GM19467 (cell line): ENCODE measurements around the gene BSND.

Experiments used
- ATAC-seq: cut with Tn5 transposase; IDR thresholded peaks from one replicate; pipeline ENCODE4 v1.9.1; 2021; ENCODE audit warnings: mild to moderate bottlenecking, moderate library complexity; ENCODE audit not compliant: unreplicated experiment

The BSND gene

DNA sequence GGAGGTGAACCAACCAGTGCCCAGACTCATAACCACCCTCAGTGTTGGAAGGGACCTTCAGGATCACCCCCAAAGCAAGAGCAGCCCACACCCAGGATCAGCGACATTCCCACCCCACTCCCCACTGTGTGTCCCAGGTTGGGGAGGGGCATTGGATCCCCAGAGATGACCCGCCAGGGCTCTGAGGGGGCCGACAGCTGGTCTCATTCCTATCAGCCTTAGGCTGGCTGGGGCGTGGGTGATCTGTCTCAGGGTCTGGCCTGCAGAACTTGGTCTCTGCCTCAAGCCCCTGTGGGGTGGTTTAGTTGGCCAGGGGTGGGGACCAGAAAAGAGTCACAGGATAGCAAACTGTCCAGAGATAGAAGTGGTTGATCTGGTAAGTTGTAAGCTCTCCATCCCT lies 7.8 kb upstream of the BSND start:
- no peak for ATAC-seq

DNA sequence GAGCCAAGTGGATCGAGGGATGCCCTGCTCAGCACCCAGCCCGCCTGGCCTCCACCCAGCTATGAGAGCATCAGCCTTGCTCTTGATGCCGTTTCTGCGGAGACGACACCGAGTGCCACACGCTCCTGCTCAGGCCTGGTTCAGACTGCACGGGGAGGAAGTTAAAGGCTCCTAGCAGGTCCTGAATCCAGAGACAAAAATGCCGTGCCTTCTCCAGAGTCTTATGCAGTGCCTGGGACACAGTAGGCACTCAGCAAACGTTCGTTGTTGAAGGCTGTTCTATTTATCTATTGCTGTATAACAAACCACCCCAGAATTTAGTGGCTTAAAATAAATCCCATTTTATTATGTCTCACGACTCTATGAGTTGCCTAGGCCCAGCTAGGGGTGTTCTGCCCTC lies 6.8 kb upstream of the BSND start:
- ATAC-seq = no peak

DNA sequence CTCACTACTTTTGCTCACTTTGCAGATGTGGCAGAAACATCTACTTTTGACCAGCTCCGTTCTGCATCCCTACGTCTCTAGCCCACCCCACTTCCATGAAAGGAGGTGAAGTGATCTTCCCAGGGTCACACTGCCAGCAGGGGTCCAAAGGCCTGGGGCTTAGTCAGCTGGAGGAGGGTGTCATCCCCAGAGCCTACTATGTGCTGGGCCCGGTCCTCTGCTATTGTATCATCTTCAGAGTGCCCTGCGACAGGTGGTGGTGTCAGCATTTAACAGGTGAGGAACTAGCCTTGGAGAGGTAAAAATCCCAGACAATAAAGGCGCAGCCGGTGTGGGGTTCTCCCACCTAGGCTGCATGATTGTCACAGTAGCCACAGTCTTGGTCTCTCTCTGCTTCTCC lies 5.6 kb upstream of the BSND start:
- ATAC-seq = no peak

DNA sequence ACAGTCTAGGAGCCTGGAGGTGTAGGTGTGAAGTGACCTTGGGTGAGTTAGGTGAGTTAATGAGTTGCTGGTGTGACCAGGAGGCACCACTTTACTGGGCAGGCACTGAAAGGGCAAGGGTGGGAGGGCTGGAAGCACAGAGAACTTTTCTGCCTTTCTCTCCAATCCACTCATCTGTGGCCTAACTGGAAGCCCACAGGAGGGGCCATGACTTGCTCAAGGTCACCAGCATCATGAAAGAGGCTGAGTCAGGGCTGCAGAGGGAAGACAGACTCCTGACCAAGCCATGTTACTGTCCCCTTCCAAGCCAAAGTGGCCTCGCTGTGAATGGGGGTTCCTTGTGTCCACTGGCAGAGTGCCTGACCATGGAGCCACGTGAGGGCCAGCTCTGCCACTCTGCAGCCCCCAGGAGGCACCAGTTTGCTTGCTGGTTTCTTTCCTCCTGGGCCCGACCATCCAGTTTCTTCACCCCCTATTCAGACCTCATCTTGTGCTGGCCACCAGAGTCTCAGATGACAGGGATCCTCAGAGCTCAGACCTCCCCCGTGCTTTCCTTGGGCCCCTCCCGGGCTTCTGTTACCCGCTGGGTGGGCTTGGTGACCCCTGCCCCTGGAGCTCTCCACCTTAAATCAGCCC lies 4.3 kb upstream of the BSND start:
- ATAC-seq = no peak

DNA sequence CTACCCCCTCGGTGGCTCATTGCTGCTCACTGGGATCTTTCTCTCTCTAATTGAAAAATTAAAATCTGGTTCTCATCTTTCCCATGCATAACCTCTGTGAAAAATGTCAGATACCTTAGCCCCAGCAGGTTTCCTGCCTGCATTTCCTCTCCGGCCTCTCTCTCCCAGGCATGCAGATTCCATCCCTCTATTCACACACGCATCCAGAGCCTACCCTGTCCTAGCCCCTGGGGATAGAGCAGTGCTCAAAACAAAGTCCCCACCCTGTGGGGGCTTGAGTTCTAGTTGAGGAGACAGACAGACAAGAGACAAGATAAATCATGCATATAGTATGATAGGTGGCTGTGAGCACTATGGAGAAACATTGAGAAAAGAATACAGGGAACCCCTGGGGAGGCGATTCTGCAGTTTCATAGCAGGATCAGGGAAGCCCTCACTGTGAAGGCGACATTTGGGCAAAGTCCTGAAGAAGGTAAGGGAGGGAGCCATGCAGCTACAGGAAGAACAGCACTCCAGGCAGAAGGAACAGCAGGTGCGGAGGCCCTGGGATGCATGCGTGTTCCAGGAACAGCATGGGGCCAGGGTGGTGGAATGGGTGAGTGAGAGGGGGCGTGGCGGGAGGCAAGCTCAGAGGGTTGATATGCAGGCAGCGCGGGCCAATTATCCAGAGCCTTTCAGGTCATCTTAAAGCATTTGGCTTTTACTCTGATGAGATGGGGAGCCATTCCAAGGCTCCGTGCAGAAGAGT lies 3.5 kb upstream of the BSND start:
- ATAC-seq = no peak

DNA sequence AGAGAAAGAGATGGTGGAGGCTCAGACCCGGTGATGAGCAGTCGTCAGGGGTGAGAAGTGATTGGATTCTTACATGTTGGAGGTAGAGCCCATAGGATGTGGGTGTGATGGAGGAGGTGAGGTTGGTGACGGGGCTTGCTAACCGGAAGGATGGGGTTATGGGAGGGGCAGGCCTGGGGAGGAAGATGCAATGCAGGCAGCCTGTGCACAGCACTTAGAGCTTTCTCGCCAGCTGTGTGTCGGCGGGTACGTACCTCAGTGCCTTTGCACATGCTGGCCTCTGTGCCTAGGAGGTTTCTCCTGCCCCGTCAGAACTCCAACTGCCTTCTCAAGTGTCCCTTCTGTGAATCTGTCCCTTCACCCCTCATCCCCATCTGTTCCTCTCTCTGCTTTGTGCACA lies 2.9 kb upstream of the BSND start:
- no peak for ATAC-seq

DNA sequence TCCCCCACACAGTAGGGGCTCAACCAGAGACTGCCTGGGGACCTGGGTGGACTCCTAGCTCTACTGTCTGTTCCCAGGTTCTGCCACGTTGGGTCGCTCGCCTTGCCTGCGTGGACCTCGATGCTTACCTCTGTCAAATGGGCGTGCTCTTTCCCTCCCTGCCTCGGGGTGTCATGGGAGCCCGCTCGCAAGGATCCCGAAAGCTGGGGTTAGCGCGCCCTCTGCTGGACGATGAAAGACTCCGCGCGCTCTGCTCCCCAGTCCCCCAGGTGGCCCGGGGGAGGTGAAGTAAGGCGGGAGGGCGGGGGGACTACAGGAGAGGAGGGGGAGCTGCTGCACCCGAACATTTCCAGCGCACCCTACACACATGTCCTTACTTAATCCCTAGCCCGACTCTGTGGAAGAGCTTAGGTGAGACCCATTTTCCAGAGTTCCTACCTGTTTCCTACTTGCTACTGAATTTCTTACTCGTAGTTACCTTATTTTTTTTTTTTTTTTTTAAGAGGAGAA lies 2.3 kb upstream of the BSND start:
- ATAC-seq = peak; percentile 87

DNA sequence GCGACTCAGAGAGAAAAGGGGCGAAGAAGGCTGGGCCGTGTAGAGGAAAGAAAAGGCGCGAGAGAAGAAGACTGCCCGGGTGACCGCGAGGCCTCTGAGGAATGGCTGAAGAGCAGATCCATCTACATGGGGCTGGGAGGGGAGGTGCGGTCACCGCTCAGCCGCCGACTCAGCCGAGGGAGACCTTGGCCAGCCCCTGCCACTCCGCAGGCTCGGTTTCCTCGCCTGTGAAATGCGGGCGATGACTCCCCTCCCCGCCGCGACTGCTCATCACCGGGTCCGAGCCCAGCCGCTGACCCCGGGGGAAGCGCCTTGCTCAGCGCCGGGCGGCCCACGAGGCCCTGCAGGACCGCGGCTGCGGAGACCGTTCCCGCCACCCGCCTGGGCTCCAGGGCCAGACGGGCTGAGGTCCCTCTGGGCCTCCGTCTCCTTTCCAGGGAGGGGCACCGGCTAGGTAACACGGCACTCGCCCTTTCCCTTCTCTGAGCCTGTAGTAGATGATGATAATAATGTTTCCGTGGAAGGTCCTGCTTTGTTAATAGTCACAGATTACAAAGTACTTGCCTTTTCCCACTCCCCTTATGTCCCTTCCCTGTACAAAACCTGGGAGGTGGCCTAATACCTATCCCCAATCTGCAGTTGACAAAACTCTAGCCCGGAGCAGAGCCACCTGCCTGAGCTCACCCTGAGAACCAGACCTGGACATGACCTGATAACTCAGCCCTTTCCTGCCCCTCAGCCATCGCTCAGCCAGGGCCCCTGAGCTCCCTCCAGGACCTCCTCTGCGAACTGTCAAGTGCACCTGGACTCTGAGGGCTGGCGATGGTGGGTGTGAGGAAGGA lies 1.6 kb upstream of the BSND start:
- no peak for ATAC-seq

DNA sequence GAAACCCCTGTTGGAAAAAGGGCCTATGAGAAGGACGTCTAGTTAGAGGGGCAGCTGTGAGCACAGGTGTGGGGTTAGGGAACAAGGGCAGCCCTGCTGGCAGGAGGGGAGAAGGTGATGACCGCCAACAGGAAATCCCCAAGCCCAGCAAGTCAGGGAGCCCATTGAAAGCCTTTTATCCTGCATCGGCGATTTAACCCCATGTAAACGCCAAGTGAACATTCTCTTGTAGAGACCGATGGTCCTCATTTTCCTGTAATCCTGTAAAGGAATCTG lies 1.1 kb upstream of the BSND start:
- ATAC-seq = no peak

DNA sequence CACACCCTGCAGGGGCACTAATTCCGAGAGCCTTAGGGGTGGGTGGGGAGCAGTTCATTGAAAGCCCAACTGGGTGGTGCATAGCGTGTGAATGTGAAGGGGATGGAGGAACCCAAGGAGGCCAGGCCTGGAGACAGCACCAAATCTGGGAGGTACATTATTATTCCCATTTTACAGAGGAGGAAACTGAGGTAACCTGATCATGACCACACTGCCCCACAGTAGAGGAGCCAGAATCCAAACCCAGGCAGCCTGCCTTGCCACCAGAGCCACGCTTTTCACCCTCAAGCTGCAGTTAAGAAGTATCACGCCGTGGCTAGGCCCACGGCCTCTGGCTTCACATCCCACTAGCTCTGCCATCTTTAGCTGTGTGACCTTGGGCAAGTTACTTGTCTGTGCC lies 633 bp upstream of the BSND start:
- ATAC-seq = no peak

DNA sequence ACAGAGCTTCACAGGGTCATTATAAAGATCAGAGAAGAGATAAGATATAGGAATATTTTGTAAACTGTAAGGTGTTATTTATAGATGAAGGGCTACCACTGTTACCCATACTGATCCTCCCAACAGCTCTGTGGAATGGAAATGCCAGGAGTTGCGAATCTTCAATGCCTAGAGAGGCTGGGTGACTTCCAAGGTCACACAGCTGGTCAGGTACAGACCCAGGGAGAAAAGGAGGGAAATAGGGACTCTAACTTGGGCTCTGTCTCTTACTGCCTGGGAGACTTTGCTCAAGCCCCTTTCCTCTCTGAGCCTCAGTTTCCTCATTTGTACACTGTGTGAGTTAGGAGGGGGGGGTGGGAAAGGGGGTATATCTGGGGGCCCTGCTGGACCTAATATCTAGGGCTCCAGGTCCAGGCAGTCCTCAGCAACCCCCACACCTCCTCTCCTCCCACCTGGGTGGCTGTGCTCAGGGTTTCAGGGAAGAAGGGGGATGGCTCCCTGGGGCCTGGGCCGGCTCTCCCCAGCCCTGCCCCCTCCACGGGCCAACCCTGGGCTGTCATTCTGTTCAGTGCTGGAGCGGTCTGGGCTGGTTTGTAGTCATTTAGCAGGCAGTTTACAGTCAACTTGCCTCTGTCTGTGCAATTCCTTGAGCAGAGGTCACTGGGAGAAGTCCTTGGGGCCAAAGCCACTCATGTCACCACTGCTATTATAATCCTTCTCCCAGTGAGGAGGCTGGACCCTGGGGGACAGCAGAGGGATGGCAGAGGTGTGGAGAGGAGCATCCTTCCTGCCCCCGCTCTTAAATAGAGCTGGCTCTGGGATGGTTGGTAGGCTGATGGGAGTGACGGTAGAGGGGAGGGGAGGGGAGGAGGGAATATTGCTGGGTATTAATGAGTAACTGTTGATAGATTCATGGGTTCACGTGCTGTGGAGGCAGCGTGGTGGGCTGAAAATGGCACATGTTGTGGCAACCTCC lies 1.7 kb downstream of the BSND start:
- no peak for ATAC-seq

DNA sequence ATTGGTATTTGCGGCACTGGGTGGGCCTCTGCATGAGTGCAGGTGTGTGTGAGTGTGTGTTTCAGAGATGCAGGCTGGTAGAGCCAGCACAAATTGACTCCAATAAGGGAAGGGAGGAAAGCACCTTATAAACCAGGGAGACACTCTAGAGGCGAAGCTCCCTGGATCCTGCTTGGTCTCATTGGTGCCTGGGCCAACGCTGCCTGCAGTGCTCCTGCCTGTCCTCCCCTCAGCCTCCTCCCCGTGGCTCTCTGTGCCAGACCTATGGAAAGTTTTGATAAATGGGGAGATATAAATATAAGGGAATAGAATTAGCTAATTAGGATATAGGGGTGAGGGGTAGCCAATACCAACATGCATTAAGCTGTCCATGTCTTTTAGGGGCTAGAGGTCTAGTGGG lies 2.6 kb downstream of the BSND start:
- no peak for ATAC-seq

DNA sequence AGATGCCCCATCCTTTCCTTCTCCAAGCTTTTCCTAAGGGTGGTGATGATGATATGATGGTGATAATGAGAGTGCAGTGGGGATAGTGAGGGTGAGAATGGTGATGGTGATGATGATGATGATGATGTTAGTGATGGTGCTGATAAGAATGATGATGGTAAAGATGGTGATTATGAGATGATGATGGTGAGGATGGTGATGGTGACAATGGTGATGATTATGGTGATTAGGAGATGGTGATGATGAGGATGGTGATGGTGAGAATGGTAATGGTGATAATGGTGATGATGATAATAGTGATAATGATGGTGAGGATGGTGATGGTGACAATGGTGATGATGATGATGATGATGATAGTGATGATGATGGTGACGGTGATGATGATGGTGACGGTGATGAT lies 4.0 kb downstream of the BSND start:
- ATAC-seq = no peak

DNA sequence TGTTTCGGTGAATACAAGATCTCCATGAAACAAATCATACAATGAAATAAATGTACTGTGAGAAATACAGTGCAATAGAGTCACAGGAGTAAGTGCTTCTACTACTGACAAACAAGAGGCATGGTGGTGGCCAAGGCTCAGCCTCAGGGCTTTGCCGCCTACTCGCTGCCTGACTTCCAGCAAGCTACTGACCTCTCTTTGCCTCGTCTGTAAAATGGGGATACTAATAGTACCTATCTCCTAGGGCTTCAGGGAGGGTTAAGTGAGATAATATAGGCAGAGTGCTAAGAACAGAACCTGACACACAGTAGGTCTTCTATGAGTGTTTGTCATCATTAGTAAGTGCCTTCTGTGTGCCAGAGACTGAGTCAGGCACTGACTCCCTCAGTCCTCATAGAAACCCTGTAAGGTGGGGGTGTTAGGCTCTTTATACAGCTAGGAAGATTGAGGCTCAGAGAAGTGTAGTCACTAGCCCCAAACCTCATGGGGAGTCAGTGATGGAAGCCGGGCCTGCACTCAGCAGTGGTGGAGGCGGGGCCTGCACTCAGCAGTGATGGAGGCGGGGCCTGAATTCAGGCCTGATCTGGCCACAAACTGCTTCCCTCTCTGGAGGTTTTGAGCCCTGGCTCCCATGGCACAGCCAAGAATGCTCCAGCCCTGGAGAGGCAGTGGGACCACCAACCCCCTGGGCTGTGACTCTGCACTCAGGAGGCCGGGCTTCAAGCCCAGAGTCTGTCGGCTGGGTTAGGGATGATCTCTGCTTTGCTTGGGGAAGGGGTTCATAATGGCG lies 6.8 kb downstream of the BSND start:
- ATAC-seq = no peak

DNA sequence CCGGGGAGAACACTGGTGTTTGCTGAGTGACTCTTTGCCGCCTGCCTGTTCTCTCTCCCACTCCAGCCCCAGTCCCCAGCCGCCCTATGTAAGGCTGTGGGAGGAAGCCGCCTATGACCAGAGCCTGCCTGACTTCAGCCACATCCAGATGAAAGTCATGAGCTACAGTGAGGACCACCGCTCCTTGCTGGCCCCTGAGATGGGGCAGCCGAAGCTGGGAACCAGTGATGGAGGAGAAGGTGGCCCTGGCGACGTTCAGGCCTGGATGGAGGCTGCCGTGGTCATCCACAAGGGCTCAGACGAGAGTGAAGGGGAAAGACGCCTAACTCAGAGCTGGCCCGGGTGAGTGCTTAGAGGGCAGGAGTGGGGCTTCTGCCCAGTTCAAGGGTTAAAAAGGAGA lies 8.2 kb downstream of the BSND start:
- ATAC-seq = no peak

DNA sequence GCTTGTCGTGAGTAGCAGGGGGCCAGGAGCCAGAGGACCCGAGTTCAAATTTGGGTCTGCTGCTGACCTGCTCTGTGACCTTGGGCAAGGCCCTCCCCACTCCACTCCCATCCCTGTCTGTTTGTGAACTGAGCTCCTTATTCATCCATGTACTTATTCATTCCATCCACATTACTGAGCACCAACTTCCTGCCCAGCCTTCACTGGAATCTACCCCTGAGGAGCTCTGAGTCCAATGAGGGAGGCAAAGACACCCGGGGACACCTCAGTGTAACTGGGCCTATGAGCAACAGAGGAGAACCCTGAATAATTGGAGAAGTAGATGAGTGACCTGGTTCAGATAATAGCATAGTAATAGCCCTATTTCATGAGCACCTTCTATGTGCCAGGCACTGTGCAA lies 8.9 kb downstream of the BSND start:
- ATAC-seq = no peak

DNA sequence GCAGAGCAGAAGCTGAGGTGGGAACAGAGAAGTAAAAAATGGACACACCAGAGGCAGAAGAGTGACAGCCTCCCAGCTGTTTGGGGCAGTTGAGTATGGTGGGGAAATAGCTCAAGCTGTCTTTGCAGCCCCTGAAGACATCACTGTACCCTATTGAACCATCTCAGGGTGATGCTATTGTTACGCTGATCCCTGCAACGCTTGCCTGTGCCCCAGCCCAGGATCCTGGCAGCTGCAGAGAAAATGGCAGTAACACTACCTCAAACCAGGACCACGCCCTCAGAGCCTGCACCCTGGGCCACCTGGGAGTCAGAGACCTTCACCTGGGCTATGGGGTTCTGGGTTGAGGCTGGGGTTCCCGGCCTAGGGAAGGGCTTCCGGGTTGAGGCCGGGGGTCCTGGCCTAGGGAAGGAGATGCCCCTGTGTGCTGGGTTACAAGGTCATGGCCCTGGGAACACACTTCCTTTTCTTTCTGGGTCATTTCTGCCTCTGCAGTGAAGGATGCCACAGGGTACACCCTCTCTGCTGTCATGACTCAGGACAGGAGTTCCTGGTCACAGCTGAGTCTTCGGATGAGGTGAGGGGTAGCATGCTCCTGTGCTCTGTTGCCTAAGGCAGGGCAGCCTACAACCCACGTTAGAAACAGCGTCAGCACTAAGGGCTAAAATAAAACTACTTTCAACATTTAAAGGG lies 11.6 kb downstream of the BSND start:
- no peak for ATAC-seq

DNA sequence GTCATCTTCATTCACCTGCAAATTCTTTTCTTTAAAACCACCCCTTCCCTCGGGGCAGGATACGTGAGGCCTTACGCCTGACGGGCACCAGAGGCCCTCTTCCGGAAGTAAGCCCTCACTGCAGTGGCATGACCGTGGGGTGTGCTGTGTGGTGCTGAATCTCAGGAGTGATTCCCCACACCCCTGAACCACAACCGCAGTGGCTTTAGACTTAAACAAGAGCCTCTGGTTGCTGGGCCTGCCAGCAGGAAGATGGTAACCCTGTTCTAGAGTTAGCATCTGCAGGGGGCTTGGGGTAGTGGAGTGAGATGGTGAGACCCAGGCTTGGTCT lies 12.1 kb downstream of the BSND start:
- no peak for ATAC-seq

DNA sequence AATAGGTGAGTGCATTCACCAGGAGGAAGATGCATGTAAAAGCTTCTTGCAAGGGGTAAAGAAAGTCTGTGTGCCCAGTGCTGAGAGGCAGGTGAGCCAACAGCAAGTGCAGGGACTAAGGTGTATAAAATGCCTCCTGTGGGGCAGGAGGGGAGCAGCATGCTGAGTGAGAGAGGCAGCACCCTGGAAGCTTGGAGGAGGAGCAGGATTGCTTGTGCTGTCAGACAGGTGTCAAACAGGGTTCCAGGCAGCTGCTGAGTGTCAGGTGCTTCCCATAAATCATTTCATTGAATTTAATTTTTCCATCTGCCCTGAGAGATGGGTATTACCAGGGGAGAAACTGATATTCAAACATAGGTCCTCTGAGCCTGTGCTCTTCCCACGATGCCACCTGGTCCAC lies 13.9 kb downstream of the BSND start:
- no peak for ATAC-seq

DNA sequence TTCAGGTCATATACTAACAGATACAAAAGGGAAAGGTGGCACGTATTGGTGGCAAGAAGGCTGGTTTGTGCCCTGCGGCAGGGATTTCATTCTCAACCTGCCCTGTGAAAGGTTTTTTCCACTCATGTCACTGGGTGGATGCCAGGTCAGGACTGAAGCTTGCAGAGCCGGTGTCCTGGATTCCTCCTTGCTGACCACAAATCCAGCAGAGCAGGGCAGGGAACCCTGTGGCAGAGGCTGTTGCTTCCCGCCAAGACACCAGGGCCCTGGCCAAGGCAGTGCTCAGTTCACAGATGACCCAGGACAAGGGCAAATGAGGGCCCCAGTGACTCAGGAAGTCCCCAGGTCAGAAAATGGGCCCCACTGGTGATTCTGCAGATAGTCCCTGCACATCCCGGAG lies 16.4 kb downstream of the BSND start:
- ATAC-seq = no peak
